ENCODE results near the gene FDX2.
A peak's percentile ranks its signal among the peaks of the same experiment; 100 is the strongest.

Gene FDX2

DNA sequence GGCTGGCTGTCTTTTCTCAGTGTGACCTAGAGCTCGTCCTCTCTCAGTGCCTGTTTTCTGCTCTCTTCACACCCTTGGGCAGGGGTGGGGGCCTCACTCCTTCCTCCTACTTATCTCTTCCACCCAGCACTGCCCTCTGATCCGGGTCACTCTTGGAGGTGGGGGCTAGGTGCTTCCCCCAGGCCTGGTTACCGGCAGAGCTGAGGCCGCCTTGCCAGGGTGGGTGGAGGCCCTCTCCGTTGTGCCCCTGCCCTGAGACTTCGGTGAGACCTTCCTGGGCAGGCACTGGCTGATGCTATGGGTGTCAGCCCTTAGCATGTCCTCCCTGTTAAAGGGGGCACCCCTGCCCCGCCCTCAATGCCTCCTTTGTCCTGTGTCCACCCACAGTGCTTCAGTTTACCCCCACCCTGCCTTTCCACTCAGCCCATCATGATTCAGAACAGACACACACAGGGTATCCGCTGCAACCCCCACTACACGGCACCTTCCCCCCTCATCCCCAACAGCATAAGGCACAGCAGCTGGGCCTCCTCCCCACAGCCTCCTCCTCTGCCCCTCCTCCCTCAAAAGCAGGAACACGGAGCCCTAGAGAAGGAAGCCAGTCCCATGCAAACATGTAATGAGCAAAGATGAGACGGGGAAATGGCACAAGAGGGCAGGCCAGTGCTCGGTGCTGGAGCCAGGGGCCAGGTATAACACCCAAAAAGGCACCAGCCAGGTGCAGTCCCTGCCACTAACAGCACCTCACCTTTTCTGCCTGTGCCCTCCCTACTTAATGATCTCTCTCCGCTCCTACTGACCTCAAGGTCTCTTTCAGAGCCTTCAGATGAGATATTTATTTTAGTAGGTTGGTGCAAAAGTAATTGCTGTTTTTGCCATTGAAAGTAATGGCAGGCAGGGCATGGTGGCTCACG is 16.0 kb downstream of the FDX2 start:
- no peak for DNase-seq

DNA sequence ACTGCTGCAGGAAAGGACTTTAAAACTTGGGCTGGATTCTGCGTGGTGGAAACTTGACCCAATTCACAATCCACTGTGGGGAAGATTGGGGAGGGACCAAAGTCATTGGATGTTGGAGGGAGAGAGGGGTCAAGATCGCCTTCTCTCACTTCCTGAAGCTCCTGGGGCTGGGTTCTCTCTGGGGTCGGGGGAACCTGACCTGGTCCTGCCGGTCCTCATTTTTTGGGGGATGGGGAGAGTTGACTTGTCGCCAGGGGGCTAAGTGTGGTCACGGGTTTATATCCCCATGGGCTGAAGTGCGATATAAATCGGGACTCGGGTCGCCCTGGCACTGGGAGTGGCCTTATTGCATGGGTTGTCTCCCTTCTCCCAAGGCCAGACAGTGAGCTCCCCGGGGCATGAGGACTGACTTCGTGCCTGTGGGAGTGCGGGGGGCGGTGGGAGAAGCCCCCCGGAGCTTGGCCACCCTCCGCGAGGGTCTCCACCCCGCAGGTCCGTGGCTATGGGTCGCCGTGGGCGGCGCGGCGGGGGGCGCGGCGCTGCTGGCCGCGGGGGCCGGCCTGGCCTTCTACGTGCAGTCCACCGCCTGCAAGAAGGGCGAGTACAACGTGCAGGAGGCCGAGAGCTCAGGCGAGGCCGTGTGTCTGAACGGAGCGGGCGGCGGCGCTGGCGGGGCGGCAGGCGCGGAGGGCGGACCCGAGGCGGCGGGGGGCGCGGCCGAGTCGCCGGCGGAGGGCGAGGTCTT is 19.8 kb downstream of the FDX2 start:
- no peak for DNase-seq

DNA sequence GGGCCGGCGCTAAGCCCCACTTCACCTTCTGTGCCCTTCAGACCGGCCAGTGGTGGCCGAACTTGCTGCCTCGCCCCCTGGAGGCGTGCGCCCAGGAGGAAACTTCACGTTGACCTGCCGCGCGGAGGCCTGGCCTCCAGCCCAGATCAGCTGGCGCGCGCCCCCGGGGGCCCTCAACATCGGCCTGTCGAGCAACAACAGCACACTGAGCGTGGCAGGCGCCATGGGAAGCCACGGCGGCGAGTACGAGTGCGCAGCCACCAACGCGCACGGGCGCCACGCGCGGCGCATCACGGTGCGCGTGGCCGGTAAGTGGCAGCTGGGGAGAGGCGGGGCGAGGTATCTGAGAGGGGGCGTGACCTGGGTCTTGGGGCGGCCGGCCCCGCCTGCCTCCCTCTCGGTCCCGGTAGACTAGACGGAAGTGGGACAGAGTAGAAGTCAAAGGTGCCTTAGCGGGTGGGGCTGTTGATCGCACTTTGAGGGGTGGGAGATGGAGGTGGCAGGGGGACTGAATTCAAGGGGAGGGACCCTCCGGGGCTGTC is 20.4 kb downstream of the FDX2 start:
- peak; percentile 62 for DNase-seq

DNA sequence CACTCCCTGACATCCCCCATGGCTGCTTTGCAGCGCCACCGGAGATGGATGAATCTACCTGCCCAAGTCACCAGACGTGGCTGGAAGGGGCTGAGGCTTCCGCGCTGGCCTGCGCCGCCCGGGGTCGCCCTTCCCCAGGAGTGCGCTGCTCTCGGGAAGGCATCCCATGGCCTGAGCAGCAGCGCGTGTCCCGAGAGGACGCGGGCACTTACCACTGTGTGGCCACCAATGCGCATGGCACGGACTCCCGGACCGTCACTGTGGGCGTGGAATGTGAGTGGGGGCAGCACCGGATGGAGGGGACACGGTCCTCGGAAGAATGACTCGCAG is 21.5 kb downstream of the FDX2 start:
- no peak for DNase-seq

DNA sequence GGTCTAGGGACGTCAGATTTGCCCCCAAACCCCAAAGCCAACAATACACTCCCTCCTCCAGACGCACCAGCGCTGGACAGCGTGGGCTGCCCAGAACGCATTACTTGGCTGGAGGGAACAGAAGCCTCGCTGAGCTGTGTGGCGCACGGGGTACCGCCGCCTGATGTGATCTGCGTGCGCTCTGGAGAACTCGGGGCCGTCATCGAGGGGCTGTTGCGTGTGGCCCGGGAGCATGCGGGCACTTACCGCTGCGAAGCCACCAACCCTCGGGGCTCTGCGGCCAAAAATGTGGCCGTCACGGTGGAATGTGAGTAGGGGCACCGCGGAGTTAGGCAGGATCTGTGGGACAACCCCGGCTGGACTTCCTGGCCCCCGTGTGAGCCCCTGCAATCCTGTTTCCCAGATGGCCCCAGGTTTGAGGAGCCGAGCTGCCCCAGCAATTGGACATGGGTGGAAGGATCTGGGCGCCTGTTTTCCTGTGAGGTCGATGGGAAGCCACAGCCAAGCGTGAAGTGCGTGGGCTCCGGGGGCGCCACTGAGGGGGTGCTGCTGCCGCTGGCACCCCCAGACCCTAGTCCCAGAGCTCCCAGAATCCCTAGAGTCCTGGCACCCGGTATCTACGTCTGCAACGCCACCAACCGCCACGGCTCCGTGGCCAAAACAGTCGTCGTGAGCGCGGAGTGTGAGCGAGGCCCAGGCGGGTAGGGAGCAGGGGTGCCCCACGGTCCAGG is 22.0 kb downstream of the FDX2 start:
- DNase-seq = no peak

DNA sequence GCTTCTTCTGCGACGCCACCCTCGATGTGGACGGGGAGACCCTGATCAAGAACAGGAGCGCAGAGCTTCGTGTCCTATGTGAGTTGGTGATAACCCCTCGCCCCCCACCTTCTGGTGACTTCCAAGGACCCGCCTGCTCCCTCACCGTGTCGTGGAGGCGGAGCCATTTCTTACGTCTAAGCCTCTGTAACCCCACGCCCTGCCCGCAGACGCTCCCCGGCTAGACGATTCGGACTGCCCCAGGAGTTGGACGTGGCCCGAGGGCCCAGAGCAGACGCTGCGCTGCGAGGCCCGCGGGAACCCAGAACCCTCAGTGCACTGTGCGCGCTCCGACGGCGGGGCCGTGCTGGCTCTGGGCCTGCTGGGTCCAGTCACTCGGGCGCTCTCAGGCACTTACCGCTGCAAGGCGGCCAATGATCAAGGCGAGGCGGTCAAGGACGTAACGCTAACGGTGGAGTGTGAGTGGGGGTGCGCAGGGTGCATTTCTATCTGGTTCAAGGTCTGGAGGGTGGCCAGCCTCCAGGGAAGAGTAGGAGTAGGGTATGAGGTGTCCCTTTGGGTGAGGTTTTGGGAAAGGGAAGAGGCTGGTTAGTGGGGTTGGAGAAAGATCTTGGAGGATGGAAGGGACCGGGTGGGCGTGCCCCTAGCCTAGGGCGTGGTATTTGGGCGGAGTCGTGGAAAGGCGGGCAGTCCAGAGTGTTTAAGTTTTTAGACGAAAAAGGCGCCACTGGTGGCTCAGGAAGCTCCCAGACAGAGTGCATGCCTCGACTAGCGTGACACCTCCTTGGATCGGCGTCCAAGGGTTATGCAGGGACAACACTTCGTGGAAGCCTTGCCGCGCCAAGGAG is 22.8 kb downstream of the FDX2 start:
- no peak for DNase-seq

DNA sequence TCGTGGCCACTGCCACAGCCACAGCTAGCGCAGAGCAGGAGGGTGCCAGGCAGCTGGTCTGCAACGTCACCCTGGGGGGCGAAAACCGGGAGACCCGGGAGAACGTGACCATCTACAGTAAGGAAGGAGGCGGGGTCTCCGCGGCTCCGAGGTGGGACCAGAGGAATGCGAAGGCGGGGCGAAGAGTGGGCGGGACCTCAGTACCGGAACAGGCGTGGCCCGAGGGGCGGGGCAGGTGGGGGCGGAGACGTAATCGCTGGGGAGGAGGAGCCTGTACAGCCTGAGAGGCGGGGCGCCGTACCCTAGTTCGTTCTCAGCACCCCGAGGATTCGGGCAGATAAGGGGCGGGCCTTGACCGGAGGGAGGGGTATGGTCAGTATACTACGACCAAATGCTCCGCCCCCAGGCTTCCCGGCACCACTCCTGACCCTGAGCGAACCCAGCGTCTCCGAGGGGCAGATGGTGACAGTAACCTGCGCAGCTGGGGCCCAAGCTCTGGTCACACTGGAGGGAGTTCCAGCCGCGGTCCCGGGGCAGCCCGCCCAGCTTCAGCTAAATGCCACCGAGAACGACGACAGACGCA is 23.5 kb downstream of the FDX2 start:
- DNase-seq = peak; percentile 71

DNA sequence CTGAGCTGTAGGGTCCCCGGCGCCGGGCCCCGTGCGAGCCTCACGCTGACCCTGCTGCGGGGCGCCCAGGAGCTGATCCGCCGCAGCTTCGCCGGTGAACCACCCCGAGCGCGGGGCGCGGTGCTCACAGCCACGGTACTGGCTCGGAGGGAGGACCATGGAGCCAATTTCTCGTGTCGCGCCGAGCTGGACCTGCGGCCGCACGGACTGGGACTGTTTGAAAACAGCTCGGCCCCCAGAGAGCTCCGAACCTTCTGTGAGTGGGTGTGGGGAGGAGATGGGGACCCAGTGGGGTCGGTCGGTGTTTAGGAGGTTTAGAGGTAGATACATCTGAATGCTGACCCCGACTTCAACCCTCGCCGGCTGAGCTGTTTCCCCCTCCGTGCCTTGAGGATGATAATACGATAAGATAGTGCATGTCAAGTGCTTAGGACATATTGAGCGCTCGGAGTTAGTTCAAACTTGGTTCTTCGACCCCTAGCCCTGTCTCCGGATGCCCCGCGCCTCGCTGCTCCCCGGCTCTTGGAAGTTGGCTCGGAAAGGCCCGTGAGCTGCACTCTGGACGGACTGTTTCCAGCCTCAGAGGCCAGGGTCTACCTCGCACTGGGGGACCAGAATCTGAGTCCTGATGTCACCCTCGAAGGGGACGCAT is 24.1 kb downstream of the FDX2 start:
- DNase-seq = no peak

DNA sequence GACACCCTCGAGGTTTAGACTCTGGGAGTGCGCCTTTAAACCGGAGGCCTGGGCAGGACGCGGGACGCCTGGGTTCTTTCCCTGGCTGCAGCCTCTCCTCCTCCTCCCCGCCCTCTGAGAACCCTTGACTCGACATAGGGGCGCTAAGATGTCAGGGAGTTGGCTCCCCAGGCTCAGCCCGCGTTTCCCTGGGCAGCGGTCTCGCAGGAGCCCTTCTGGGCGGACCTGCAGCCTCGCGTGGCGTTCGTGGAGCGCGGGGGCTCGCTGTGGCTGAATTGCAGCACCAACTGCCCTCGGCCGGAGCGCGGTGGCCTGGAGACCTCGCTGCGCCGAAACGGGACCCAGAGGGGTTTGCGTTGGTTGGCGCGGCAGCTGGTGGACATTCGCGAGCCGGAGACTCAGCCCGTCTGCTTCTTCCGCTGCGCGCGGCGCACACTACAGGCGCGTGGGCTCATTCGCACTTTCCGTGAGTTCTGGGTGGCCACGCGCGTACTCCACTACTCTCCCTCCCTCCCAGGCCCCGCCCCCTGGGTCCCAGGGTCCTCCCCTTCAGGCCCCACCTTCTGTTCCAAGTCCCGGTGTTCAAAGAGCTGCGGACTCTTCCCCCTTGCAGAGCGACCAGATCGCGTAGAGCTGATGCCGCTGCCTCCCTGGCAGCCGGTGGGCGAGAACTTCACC is 24.8 kb downstream of the FDX2 start:
- no peak for DNase-seq

DNA sequence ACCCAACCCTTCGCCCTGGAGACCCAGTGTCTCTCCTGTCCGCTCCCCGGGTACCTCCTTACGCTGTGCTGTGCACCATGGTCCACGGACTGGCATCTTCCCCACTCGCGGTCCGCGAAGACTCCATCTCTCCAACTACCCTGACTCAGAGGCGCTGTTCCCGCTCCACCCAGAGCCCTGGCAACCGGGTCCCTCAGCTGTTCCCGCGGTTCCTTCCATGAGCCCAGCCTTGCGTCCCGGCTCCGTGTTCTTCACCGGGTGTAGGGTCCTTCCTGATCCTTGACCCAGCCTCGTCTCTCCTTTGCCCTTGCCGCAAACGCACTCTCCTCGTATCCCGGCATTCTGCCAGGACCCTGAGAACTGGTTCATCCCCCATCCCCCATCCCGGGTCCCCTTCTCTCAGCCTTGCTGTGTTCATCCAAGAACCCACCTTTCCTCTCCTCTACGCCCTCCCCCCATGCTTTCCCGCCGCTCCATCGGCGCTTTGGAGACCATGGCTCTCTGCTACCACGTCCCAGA is 25.4 kb downstream of the FDX2 start:
- no peak for DNase-seq

DNA sequence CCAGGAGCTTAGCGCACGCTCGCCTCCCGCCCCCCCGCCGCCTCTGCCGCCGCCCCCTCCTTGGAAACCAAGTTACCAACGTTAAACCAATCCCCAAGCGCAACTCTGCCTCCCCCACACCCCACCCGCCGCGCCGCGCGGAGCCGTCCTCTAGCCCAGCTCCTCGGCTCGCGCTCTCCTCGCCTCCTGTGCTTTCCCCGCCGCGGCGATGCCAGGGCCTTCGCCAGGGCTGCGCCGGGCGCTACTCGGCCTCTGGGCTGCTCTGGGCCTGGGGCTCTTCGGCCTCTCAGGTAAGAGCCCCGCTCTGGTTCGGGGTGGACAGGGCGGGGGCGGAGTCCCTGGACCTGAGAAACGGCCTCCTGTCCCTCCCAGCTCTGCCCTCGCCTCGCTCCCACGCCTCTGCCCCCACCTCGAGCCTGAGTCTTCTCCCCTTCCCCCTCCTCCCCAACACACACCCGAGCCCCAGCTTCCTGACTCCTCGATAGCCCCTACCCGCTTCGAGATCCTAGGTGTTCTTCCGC is 25.9 kb downstream of the FDX2 start, which contains the start of gene ICAM5:
TSS of gene ICAM5 (plus strand) at position 117 of the 521 bp plus-strand sequence. CDS start at position 209, 92 bp downstream.
- no peak for DNase-seq

DNA sequence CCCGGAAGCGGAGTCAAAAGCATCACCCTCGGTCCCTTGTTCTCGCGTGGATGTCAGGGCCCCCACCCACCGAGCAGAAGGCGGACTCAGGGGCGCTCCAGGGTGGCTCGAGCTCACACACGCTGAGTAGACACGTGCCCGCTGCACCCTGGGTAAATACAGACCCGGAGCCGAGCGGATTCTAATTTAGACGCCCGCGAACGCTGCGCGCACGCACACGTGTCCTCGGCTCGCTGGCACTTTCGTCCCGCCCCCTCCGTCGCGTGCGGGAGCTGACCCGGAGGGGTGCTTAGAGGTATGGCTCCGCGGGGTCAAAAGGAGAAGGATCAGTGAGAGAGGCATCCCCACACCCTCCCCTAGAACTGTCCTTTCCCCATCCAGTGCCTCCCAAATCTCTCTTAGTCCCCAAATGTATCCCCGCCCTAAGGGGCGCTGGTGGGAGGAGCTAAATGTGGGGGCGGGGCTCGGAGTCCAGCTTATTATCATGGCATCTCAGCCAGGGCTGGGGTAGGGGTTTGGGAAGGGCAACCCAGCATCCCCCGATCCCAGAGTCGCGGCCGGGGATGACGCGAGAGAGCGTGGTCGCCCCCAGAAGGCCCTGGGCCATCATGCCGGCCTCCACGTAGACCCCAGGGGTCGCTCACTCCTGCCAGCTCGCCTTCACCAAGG is 26.5 kb downstream of the FDX2 start:
- peak; percentile 66 for DNase-seq

DNA sequence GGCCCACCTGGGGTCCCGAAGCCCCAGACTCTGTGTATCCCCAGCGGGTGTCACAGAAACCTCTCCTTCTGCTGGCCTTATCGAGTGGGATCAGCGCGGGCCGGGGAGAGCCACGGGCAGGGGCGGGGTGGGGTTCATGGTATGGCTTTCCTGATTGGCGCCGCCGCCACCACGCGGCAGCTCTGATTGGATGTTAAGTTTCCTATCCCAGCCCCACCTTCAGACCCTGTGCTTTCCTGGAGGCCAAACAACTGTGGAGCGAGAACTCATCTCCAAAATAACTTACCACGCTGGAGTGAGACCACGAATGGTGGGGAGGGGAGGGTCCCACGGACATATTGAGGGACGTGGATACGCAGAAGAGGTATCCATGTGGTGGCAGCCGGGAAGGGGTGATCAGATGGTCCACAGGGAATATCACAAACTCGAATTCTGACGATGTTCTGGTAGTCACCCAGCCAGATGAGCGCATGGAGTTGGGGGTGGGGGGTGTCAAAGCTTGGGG is 27.1 kb downstream of the FDX2 start:
- no peak for DNase-seq

DNA sequence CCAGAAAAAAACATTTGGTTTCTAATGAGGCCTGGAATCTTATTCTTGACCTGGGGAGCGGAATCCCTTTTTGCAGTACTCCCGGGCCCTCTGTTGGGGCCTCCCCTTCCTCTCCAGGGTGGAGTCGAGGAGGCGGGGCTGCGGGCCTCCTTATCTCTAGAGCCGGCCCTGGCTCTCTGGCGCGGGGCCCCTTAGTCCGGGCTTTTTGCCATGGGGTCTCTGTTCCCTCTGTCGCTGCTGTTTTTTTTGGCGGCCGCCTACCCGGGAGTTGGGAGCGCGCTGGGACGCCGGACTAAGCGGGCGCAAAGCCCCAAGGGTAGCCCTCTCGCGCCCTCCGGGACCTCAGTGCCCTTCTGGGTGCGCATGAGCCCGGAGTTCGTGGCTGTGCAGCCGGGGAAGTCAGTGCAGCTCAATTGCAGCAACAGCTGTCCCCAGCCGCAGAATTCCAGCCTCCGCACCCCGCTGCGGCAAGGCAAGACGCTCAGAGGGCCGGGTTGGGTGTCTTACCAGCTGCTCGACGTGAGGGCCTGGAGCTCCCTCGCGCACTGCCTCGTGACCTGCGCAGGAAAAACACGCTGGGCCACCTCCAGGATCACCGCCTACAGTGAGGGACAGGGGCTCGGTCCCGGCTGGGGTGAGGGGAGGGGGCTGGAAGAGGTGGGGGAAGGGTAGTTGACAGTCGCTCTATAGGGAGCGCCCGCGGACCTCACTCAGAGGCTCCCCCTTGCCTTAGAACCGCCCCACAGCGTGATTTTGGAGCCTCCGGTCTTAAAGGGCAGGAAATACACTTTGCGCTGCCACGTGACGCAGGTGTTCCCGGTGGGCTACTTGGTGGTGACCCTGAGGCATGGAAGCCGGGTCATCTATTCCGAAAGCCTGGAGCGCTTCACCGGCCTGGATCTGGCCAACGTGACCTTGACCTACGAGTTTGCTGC is 28.7 kb downstream of the FDX2 start, which contains the start of gene ICAM4:
TSS of gene ICAM4 (plus strand) at position 153 of the 935 bp plus-strand sequence. CDS start at position 211, 58 bp downstream.
- DNase-seq = no peak

DNA sequence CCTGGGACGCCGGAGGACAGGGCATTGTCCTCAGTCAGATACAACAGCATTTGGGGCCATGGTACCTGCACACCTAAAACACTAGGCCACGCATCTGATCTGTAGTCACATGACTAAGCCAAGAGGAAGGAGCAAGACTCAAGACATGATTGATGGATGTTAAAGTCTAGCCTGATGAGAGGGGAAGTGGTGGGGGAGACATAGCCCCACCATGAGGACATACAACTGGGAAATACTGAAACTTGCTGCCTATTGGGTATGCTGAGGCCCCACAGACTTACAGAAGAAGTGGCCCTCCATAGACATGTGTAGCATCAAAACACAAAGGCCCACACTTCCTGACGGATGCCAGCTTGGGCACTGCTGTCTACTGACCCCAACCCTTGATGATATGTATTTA is 30.4 kb downstream of the FDX2 start:
- DNase-seq = no peak

DNA sequence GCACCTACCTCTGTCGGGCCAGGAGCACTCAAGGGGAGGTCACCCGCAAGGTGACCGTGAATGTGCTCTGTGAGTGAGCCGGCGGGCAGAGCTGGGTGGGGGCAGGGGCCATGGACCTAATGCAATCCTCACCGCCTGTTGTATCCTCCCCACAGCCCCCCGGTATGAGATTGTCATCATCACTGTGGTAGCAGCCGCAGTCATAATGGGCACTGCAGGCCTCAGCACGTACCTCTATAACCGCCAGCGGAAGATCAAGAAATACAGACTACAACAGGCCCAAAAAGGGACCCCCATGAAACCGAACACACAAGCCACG is 30.9 kb downstream of the FDX2 start:
- no peak for DNase-seq

DNA sequence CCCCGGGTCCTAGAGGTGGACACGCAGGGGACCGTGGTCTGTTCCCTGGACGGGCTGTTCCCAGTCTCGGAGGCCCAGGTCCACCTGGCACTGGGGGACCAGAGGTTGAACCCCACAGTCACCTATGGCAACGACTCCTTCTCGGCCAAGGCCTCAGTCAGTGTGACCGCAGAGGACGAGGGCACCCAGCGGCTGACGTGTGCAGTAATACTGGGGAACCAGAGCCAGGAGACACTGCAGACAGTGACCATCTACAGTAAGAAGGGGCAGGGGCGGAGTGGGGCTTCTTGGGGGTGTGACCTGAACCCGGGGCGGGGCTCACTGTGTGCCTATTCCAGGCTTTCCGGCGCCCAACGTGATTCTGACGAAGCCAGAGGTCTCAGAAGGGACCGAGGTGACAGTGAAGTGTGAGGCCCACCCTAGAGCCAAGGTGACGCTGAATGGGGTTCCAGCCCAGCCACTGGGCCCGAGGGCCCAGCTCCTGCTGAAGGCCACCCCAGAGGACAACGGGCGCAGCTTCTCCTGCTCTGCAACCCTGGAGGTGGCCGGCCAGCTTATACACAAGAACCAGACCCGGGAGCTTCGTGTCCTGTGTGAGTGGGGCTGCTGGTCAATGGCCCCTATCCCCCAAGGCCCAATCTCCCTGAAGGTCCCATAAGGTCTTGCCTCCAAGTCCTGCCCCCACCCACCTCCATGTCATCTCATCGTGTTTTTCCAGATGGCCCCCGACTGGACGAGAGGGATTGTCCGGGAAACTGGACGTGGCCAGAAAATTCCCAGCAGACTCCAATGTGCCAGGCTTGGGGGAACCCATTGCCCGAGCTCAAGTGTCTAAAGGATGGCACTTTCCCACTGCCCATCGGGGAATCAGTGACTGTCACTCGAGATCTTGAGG is 31.5 kb downstream of the FDX2 start:
- no peak for DNase-seq
